GM18951 (cell line): ENCODE data around the gene FCER2.

Experiments
- POLR2A ChIP-seq: IDR thresholded peaks from 4 replicates; pipeline ENCODE4 v1.6.1; 2011; ENCODE audit warnings: mild to moderate bottlenecking; ENCODE audit not compliant: insufficient read length, insufficient read depth; ENCODE audit errors: extremely low read depth
- in situ Hi-C: fragments of 300-500 bp; cut with MboI; formaldehyde crosslinking; loops from one replicate; pipeline ENCODE4 v1.12.0; 2022; ENCODE audit warnings: low sequenced_read_pairs, mixed read lengths, inconsistent platforms; ENCODE audit not compliant: unreplicated experiment

The FCER2 gene

GRCh38 chr19:7739801-7740681 is 38.1 kb upstream of the FCER2 start:
- in situ Hi-C loops = no loop called here

GRCh38 chr19:7739211-7739755 is 37.4 kb upstream of the FCER2 start:
- in situ Hi-C loops = no loop called here

More at GRCh38 chr19:7739801-7740681, 38.1 kb upstream of the FCER2 start:
- TF ChIP-seq POLR2A = no peak

GRCh38 chr19:7738023-7738422 is 36.1 kb upstream of the FCER2 start:
- in situ Hi-C loops = no loop called here
- TF ChIP-seq POLR2A = no peak

More at GRCh38 chr19:7739211-7739755, 37.4 kb upstream of the FCER2 start:
- no peak for TF ChIP-seq POLR2A

- in situ Hi-C loops = no loop called here
Observed at GRCh38 chr19:7737215-7737614, 35.3 kb upstream of the FCER2 start.

GRCh38 chr19:7736148-7736547 is 34.2 kb upstream of the FCER2 start:
- no peak for TF ChIP-seq POLR2A
- in situ Hi-C loops = no loop called here

More at GRCh38 chr19:7737215-7737614, 35.3 kb upstream of the FCER2 start:
- no peak for TF ChIP-seq POLR2A

- TF ChIP-seq POLR2A = no peak
- in situ Hi-C loops = no loop called here
Observed at GRCh38 chr19:7734220-7735203, 32.6 kb upstream of the FCER2 start.

GRCh38 chr19:7733376-7733775 is 31.4 kb upstream of the FCER2 start:
- in situ Hi-C loops = no loop called here
- no peak for TF ChIP-seq POLR2A

GRCh38 chr19:7732045-7732444 is 30.1 kb upstream of the FCER2 start, which contains the start of gene CLEC4G:
Gene CLEC4G (minus strand): TSS chr19:7732110. CDS start chr19:7732102, 8 bp downstream.
- no peak for TF ChIP-seq POLR2A
- in situ Hi-C loops = no loop called here

GRCh38 chr19:7731615-7732014 is 29.7 kb upstream of the FCER2 start:
- no peak for TF ChIP-seq POLR2A
- in situ Hi-C loops = no loop called here

GRCh38 chr19:7731218-7731595 is 29.3 kb upstream of the FCER2 start:
- in situ Hi-C loops = no loop called here
- no peak for TF ChIP-seq POLR2A

GRCh38 chr19:7730286-7731217 is 28.6 kb upstream of the FCER2 start:
- no peak for TF ChIP-seq POLR2A
- in situ Hi-C loops = no loop called here

GRCh38 chr19:7729831-7730285 is 27.9 kb upstream of the FCER2 start:
- in situ Hi-C loops = no loop called here

More at GRCh38 chr19:7729831-7730285, 27.9 kb upstream of the FCER2 start:
- no peak for TF ChIP-seq POLR2A
